Cortex of kidney (tissue), 1 donor: Measurements from ENCODE around the gene STX12.
"Not testable (repeated sequence)": the region's sequence is repeated elsewhere in the genome, so short reads cannot be mapped to it uniquely, and the experiment has no call there.

Source experiments
- DNase-seq: peaks from one replicate; lab custom pipeline; 2025; lab: John Stamatoyannopoulos, UW

The STX12 gene

DNA sequence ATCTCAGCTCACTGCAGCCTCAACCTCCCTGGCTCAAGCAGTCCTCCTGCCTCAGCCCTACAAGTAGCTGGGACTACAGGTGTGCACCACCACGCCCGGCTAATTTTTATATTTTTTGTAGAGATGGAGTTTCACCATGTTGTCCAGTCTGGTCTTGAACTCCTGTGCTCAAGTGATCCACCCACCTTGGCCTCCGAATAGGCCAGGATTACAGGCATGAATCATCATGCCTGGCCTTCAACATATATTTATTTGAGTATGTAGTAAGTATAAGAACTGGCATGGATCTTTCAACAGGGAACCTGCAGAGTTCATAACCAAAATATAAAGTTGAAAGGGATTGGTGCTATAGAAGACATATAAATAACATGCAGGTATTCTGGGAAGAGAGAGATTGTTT, 2.3 kb downstream of the STX12 start:
- DNase-seq: not testable (repeated sequence)

DNA sequence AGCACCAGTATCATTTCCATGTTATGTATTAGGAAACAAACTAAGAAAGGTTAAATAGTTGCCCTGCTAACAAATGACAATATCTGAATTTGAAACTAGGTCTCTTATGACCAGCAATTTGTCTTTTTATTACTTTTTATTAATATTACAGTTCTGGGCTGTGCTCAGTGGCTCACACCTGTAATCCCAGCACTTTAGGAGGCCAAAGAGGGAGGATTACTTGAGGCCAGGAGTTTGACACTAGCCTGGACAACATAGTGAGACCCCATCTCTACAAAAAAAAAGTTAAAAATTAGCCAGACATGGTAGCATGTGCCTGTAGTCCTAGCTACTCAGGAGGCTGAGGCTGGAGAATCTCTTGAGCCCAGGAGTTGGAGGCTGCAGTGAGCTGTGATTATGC, 3.3 kb downstream of the STX12 start:
- not testable (repeated sequence) for DNase-seq

DNA sequence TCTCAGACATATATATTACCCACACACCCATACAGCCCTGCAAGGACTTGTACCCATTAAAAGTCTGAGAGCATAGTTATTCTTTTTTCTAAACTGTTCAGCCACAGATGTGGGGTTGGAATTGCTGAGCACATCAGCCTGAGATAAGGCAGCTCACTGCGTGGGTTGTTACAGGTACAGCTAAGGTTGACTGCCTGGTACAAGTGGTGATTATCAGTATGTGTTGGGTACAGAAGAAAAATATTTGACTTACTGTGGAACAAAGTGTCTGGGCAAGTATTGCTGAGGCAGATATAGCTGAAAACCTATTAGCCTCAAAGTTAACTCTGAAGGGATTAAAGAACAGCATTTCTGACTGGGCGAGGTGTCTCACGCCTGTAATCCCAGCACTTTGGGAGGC, 5.0 kb downstream of the STX12 start:
- DNase-seq: no peak

GRCh38 chr1:27779122-27779521, 6.1 kb downstream of the STX12 start:
- DNase-seq: no peak

DNA sequence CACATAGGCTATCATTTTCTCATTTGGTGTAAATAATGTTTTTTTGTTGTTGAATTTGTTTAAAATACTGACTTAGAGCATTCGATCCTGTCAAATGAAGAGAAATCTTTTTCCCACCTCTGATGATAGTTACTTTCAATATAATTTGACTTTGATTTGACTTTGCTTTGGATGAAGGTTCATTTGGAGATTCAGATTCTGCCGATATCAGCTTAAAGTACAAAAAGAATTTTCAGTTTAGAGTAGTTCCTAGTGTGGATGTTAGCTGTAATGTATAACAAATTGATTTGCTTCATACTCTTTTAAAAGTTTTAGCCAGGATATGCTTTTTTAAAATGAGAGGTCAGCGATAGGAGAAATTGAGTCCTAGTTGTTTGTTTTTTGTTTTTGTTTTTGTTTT, 9.9 kb downstream of the STX12 start:
- DNase-seq: no peak

DNA sequence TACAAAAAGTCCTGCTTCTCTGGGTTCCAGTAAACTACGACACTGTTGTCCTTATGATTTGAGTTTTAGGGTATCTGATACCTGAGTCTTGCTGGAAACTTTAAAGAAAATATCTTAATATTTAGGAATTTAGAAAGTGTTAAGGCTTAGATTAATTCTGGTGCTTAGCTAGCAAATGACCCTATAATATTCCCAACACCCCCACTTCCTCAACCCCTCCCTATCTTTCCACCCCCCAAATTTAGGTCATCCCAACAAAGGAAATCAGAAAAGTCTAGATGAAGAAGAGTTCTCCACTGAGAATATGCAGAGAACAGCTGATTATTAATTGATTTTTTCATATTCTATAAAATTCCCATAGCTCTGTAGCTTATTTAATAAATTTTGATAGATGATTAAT, 11.7 kb downstream of the STX12 start:
- DNase-seq: no peak

DNA sequence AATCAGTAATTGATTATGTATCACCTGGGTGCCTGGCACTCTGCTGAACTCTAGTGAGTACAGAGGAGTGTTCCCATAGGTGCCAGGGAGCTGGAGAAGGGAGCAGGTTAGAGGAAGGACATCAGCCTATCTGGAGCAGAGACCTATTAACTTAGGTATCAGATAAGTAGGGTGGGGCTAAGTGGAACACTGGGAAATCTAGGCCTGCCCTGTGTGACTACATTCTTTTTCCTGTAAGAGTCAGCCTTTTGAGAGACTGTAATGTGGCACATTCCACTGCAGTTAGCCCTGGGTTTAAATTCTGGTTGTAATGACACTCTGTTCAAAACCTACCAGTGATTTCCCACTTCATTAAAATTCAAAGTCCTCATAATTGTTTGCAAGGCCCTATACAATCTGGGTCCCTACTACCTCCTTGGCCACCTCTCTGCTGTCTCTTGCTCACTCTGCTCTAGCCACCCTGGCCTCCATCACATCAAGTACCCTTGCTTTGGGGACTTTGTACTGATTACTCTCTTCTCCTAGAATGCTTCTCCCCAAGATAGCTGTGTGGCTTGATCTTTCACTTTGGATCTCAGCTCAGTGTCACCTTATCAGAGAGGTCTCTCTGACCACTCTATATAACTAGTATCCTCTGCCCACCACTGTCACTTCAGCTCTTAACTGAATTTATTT, 12.9 kb downstream of the STX12 start:
- no peak for DNase-seq

GRCh38 chr1:27787895-27788294, 14.9 kb downstream of the STX12 start:
- no peak for DNase-seq

GRCh38 chr1:27789540-27790041, 16.6 kb downstream of the STX12 start:
- no peak for DNase-seq

DNA sequence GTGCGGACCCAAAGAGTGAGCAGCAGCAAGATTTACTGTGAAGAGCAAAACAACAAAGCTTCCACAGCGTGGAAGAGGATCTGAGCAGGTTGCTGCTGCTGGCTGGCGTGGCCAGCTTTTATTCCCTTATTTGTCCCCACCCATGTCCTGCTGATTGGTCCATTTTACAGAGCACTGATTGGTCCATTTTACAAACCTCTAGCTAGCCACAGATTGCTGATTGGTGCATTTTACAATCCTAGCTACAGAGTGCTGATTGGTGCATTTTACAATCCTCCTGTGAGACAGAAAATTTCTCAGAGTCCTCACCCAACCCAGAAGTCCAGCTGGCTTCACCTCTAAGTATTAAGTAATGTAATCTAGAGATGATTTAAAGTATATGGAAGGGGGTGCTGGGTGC, 17.3 kb downstream of the STX12 start:
- DNase-seq: not testable (repeated sequence)

DNA sequence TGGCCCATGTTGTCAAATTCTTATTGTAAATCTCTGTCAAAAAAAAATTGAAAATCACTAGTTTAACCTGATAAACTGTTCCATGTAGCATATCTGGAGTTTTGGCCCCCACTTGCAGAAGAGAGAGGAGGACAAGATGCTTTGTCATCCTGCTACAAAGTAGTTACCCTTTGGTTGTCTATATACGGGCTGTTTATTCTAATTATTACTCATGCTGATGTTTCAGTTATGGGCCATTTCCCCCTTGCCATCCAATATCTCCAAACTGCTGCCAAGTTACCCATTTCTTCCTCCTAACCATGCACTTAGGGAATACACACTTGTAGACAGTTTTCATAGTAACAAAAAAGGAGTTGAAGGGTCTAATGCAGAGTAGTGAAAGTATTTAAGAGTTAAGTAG, 22.6 kb downstream of the STX12 start:
- no peak for DNase-seq

- no peak for DNase-seq
These were observed 31.8 kb downstream of the STX12 start for GRCh38 chr1:27804791-27805190.

GRCh38 chr1:27806758-27807157, 33.7 kb downstream of the STX12 start:
- no peak for DNase-seq

- DNase-seq: no peak
These were observed 34.4 kb downstream of the STX12 start for GRCh38 chr1:27807385-27807784.

DNA sequence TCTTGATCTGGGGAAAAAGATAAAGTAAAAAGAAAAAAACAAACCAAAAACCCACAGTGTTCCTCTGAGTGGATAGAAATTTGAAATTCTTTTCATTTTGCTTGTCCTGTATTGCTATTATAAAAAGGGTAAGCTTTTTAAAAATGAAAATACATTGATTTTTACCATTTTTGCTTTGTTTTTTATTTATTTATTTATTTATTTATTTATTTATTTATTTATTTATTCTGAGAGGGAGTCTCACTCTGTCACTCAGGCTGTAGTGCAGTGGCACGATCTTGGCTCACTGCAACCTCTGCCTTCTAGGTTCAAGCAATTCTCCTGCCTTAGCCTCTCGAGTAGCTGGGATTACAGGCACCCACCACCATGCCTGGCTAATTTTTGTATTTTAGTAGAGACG, 35.1 kb downstream of the STX12 start:
- DNase-seq: not testable (repeated sequence)

DNA sequence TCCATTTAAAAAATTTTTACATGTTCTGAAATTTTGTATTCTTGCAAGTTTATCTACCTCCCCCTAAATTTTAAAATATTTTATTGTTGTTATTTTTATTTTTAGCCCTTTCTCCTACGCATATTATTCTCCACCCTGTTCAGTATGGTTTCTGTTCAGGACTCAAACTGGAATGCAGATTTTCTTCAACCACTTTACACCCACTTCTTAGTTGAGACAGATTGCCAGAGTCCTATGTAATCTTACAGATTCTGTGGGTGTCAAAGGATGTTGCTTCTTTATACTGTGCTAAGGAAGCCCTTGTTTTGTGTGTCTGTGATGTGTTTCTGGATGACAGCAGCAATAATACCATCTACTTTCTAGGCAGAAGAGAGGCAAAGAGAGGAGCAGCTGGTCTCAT, 36.9 kb downstream of the STX12 start:
- no peak for DNase-seq

DNA sequence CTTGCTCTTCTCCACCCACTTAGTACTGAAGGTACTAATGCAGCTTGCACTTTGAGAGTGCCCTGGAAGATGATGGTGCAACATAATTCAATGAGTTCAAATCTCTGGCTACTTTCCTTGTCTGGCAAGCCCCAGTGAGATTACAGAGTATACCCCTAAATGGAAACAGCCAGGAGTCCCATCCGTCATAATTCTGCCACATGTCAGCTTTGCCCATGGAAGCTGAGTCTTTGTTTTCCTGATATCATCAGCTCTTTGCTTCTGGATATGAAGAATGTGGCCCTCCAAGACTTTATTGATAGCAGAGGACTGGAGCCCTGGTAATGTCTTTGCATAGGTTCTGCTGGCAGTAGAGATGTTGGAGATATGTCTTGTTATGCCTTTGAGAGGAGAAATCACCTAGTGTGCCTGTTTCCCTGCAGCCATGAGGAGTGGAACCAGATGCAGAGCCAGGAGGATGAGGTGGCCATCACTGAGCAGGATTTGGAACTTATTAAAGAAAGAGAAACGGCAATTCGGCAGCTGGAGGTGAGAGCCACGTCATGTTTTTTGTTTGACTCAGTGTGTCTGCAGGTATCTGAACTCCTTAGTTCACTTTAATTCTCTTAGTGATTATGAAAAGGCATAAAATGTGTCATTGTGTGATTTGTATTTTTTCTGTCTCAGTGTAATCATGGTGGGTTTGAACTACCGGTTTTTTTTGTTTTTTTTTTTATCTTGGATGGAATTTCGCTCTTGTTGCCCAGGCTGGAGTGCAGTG, 38.9 kb downstream of the STX12 start:
- DNase-seq: no peak

DNA sequence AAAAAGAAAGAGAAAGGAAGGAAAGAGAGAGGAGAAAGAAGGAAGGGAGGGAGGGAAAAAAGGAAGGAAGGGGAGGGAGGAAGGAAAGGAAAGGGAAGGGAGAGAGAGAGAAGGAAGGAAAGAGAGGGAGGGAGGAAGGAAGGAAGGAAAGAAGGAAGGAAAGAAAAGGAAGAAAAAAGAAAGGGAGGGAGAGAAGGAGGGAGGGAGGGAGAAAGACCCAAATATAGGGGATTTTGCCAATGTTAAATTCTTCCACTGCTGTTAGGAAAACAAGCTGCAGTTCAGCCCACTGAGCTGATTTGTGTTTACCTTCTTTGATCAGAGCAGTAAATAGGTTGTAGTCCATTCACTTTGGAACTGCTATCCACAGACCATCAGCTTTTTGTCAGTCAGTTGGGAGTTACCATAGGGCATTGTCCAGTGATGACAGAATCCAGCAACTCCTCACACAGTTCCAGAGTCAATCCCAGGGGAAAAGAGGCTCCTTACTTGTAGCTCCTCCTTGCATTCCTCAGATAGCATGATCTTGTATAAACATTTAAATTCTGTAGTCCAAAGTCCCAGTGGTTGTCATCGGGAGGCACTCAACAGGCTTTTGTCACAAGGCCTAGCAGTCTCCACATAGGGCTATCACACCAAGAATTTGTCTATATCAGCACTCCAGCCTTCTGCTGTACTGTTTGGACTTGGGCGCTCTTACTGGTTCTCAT, 44.1 kb downstream of the STX12 start:
- DNase-seq: no peak

- DNase-seq: no peak
These were observed 48.8 kb downstream of the STX12 start for GRCh38 chr1:27821761-27822315.

DNA sequence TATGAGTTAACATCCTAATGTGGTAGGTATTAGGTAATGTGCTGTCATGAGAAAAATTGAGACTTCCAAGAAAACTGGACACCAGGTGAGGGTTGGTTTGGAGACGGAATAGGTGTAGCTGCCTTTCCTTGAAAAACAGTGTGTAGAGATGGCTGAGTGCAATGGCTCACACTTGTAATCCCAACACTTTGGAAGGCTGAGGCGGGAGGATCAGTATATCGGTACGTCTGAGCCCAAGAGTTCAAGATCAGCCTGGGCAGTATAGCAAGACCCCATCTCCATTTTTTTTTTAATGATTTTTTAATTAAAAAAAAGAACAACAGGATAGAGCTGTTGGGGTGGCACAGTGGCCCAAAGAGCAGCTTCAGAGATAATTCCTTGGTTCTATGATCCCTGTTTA, 50.8 kb downstream of the STX12 start:
- DNase-seq: no peak

- DNase-seq: no peak
These were observed 51.4 kb downstream of the STX12 start for GRCh38 chr1:27824411-27824810.

- not testable (repeated sequence) for DNase-seq
These were observed 56.4 kb downstream of the STX12 start for GRCh38 chr1:27829339-27829960.
